NCI-H748 (cell line): ENCODE measurements around the gene RIPOR1.
A peak's percentile ranks its signal among the peaks of the same experiment; 100 is the strongest.

Experiments
- DNase-seq: peaks from one replicate; lab custom pipeline; 2025; ENCODE audit not compliant: unreplicated experiment; lab: John Stamatoyannopoulos, UW

RIPOR1 gene

DNA sequence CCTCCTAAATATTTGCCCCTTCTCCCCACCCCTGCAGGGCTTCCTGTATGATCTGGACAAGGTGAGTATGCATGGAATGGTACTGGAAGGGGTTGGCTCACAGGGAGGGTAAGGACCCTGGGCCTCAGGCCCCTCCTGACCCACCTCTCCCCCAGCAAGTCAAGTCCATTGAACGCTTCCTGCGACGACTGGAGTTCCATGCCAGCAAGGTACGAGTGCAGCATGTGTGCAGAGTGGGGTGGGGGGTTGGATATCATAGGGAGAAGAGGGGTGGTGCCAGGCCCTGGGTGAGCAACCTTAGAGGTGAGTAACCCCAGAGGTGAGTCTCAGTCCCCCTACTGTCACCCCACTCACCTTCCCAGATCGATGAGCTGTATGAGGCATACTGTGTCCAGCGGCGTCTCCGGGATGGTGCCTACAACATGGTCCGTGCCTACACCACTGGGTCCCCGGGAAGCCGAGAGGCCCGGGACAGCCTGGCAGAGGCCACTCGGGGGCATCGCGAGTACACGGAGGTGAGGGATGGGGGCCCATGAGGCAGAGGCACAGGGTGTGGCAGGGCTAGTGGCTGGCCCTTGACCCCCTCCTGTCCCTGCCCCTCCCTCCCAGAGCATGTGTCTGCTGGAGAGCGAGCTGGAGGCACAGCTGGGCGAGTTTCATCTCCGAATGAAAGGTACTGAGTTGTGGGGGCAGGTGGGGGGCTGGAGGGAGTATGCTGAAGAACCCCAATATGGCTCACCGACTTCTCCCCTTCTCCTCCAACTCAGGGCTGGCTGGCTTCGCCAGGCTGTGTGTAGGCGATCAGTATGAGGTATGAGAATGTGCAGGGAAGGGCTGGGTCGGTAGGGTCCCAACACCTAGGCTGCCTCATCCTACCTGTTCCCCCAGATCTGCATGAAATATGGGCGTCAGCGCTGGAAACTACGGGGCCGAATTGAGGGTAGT lies 11.3 kb downstream of the RIPOR1 start:
- DNase-seq = no peak

GRCh38 chr16:67540756-67541155 lies 12.1 kb downstream of the RIPOR1 start:
- no peak for DNase-seq

- no peak for DNase-seq
Measured at GRCh38 chr16:67541391-67542263, 13.0 kb downstream of the RIPOR1 start.

DNA sequence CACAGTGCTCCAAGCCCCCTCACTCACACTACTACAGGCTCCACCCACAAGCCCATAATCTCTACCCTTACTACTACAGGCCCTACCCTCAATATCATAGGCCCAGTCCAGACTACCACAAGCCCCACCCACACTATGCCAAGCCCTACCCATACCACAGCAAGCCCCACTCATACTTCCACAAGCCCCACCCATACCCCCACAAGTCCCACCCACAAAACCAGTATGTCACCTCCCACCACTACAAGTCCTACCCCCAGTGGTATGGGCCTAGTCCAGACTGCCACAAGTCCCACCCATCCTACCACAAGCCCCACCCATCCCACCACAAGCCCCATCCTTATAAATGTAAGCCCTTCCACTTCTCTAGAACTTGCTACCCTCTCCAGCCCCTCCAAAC lies 13.8 kb downstream of the RIPOR1 start:
- DNase-seq = no peak

DNA sequence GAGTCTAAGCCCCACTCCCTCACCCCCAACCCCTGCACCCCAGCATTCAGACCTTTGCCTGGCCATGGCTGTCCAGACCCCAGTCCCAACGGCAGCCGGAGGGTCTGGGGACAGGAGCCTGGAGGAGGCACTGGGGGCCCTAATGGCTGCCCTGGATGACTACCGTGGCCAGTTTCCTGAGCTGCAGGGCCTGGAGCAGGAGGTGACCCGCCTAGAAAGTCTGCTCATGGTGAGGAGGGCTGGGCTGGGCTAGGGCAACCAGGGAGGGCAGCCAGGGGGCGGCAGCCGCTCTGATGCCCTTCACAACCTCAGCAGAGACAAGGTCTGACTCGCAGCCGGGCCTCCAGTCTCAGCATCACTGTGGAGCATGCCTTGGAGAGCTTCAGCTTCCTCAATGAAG lies 14.4 kb downstream of the RIPOR1 start:
- DNase-seq = no peak

GRCh38 chr16:67543582-67543981 lies 15.0 kb downstream of the RIPOR1 start:
- no peak for DNase-seq

GRCh38 chr16:67544329-67544841 lies 15.8 kb downstream of the RIPOR1 start:
- no peak for DNase-seq

- DNase-seq = no peak
Measured at GRCh38 chr16:67544844-67545664, 16.4 kb downstream of the RIPOR1 start.

GRCh38 chr16:67545665-67546024 lies 17.0 kb downstream of the RIPOR1 start:
- DNase-seq = no peak

DNA sequence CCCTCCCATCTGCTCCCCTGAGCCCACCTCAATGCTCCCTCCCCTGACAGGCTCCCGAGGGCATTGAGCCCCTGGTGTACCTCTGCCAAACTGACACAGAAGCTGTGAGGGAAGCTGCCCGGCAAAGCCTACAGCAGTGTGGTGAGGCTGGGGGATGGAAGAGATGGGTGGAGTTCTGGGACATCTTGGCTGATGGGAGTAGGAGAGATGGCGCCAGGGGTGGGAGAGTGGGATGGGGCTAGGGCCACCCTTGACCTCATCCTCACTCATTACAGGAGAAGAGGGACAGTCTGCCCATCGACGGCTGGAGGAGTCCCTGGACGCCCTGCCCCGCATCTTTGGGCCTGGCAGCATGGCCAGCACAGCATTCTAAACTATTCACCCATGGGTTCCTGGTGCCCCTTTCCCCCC lies 17.5 kb downstream of the RIPOR1 start:
- DNase-seq = no peak

DNA sequence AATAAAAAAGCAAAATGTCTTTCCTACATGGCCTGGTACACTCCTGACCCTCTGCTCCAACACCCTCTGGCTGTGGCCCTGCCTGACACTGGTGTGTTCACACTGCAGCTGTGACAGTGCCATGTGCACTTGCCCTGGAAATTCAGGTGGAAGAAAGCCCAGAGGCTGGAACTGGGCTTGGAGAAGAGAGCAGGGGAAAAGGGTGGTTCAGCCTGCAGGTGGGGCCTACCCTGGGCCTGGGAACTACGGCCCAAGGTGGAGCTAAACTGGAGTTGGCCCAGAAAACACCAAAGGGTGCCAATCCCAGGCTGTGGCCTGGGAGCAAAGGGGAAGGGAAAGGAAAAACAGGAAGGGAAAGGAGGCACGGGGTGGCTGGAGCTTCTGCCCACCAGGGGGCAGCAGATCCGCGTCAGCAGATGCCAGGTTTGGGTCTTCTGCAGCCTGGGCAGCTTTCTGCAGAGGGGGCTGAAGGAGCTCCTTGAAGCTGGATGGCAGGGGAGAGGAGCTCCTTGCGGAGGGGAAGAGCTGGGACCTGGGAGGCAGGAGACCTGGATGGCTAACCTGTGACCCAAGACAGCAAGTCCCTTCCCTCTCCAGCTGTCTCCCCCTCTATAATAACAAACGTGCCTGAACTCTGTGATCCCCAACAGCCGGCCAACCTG lies 18.3 kb downstream of the RIPOR1 start:
- DNase-seq = peak; percentile 59

DNA sequence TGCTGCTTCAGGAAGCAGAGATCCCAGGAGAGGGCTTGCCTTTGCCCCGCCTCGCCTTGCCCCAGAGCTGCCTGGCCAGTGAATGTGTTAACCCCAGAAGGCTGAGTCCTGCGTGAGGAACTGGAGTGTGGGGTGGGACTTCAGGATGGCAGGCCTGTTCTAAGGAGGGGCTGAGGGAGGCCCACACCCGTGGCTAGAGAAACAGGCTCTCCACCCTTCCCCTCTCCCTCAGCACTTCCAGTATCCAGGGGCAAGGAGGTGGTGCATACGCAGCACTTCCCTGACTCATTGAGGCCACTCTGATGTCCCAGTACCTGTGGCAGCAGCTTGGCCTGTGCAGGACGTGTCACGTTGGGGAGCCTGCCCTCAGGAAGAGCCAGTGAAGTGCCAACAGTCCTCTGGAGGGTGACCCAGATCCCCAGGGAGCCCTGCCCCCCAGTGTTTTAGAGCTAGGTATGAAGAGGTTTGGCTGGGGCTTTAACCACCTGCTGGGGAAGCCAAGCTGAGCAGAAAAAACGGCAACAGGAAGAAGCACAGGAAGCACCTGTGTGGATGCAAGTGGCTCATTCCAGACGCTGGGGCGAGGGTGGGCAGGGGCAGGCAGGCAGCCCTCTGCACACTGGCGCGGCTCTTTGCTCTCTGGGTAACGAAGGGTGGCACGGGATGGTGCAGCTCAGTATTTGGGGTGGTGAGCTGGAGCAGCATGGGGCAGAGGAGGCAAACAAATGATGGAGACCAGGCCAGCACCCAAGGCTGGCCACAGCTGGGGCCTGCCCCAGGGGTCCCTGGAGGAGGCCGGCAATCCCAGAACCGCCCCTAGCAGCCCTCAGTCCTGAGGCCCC lies 19.0 kb downstream of the RIPOR1 start:
- DNase-seq = no peak

DNA sequence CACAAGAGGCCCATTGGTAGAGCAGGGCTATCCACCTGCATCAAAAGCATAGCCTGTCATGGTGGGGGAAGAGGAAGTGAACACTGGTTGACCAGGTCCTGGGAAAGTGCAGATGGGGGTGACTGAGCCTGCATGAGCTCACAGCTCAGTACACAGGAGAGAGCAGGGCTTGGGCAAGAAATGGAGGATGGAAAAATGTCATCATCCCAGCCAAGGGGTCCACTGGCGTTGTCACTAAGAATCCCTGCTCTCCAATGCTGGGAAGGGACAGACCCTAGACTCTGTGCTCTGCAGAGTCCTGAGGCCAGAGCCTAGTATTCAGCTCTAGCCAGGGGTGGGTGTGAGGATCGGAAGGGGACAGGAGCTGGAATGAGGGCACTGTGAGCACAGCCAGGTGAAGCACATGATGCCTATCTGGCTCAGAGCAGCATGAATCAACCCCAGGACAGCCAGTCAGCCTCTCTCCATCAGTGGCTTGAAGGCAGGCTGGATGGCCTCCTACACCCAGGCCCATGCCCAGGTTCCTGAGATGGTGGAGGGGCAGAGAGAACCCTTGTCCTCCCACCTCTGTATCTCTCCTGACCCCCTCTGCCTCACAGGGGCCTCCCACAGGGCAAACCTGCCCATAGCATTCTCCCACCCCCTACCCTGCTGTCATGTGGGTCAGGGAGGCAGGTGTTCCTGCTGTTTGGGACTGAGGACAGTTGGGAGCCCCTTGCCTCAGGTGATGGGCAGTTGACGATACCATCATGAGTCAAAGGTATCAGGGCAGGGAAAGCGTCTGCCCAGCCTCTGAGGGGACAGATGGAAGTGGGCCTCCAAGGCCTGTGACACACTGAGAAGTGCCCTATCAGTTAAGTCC lies 19.9 kb downstream of the RIPOR1 start:
- no peak for DNase-seq

DNA sequence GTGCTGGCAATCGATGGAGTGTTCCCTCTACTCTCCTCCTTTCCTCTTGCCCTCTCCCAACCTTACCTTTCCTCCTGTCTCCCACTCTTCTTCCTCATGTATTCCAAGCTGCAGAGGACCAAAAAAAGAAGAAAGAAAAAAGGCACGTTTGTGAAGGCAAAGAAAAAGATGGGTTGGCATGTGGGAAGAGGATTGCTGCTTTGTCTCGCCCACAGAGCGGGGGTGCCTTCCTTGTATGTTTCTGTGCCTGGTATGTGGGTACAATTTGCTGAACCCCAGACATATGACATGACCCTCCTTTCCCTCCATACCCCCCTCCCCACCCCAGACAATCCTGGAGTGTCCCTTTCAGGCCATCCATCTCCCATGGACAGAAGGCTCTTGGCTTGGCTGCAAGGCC lies 20.6 kb downstream of the RIPOR1 start:
- DNase-seq = no peak

GRCh38 chr16:67549936-67550335 lies 21.3 kb downstream of the RIPOR1 start:
- DNase-seq = no peak

DNA sequence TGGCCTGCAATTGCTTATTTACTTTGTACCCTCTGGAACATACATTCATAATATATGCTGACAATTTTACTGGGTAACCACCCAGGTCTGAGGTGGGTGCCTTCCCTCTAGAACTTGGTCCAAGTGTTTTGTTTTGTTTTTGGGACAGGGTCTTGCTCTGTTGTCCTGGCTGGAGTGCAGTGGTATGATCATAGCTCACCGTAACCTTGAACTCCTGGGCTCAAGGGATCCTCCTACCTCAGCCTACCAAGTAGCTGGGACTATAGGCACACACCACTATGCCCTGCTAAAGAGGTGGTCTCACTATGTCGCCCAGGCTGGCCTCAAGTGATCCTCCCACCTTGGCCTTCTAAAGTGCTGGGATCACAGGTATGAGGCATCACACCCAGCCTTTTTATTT lies 22.5 kb downstream of the RIPOR1 start:
- DNase-seq = no peak

- no peak for DNase-seq
Measured at GRCh38 chr16:67551972-67552371, 23.3 kb downstream of the RIPOR1 start.

GRCh38 chr16:67552476-67552875 lies 23.8 kb downstream of the RIPOR1 start:
- no peak for DNase-seq

GRCh38 chr16:67555795-67556212 lies 27.2 kb downstream of the RIPOR1 start:
- DNase-seq = no peak
